Panc1 (cell line): ENCODE measurements around the gene C13orf46.

Experiments used
- REST ChIP-seq, 2 experiments: IDR thresholded peaks; 2 replicates each; pipeline ENCODE4 v1.6.1; 2011 to 2012; ENCODE audit warnings: low read depth in 2 of 2, control low read depth in 1 of 2, low read length in 1 of 2, mild to moderate bottlenecking in 1 of 2, moderate library complexity in 1 of 2; ENCODE audit not compliant: insufficient read depth in 1 of 2
- TF ChIP-seq, protein P1 (sequence below): fragments of 450-650 bp; IDR thresholded peaks from 2 replicates; pipeline ENCODE4 v1.5.1; 2017; ENCODE audit warnings: mild to moderate bottlenecking

DNA sequence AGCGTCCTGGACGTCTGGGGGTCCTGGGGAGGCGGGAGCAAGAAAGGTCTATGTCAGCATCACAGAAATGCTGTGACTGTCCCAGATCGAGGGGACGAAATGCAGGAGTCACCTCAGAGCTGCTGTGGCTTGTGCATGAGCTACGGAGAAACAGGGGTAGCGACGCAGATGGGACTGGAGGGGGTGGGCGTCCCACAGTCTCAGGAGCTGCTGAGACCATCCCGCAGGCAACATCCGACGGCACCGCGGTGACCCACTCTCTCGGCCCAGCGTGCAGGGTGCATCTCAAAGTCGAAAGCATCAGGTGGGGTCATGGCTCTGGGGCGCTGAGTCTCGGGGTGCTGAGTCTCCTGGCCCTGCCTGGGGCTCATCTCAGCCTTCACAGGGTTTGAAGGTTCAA lies 37.4 kb upstream of the C13orf46 start:
- TF ChIP-seq REST (IDR thresholded peaks at IDR 0.05; ENCODE audit: insufficient read depth in 1 of 2, low read depth in 2 of 2, low read length in 1 of 2): no peak
- TF ChIP-seq, protein P1, sequence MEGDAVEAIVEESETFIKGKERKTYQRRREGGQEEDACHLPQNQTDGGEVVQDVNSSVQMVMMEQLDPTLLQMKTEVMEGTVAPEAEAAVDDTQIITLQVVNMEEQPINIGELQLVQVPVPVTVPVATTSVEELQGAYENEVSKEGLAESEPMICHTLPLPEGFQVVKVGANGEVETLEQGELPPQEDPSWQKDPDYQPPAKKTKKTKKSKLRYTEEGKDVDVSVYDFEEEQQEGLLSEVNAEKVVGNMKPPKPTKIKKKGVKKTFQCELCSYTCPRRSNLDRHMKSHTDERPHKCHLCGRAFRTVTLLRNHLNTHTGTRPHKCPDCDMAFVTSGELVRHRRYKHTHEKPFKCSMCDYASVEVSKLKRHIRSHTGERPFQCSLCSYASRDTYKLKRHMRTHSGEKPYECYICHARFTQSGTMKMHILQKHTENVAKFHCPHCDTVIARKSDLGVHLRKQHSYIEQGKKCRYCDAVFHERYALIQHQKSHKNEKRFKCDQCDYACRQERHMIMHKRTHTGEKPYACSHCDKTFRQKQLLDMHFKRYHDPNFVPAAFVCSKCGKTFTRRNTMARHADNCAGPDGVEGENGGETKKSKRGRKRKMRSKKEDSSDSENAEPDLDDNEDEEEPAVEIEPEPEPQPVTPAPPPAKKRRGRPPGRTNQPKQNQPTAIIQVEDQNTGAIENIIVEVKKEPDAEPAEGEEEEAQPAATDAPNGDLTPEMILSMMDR: no peak
